GM23338 (cell line): ENCODE measurements around the gene ARHGEF10L. TPM values are rescaled to one million over a fixed set of nuclear protein-coding genes. Genes with fewer than 3 reads are reported as not detected.

ENCODE experiments used
- ATAC-seq: fragments of 200-7000 bp; cut with Tn5 transposase; 3 replicates; pipeline ENCODE4 v1.9.1; 2020
- DNase-seq: peaks from one replicate; pipeline ENCODE4 v3.0.0-alpha.2; 2015; ENCODE audit warnings: low spot score
- H2AFZ ChIP-seq: fragments of 200-600 bp; sonication (generic); 2 replicates; pipeline ENCODE4 v1.8.0; 2016; ENCODE audit warnings: antibody characterized with exemption, mild to moderate bottlenecking, moderate library complexity
- H3F3A ChIP-seq: fragments of 200-600 bp; sonication (generic); replicated peaks from 2 replicates; pipeline ENCODE4 v1.8.0; 2017; ENCODE audit warnings: antibody characterized with exemption, mixed run types, low read depth
- H3K27ac ChIP-seq: fragments of 200-600 bp; sonication (generic); 2 replicates; pipeline ENCODE4 v1.6.1; 2016; ENCODE audit warnings: low read depth
- H3K27me3 ChIP-seq: fragments of 200-600 bp; sonication (generic); 2 replicates; pipeline ENCODE4 v1.8.0; 2016; ENCODE audit warnings: mild to moderate bottlenecking, mixed run types, moderate library complexity; ENCODE audit not compliant: insufficient read depth
- H3K36me3 ChIP-seq: fragments of 200-600 bp; sonication (generic); 2 replicates; pipeline ENCODE4 v1.8.0; 2016; ENCODE audit warnings: mild to moderate bottlenecking; ENCODE audit not compliant: insufficient read depth
- H3K4me1 ChIP-seq: fragments of 200-600 bp; sonication (generic); 2 replicates; pipeline ENCODE4 v1.8.0; 2016; ENCODE audit warnings: mild to moderate bottlenecking, moderate library complexity; ENCODE audit not compliant: insufficient read depth
- H3K4me2 ChIP-seq: fragments of 200-600 bp; sonication (generic); 2 replicates; pipeline ENCODE4 v1.7.1; 2017; ENCODE audit warnings: mixed run types
- H3K4me3 ChIP-seq: fragments of 200-600 bp; sonication (generic); 2 replicates; pipeline ENCODE4 v1.6.1; 2016; ENCODE audit warnings: mixed run types
- H3K79me2 ChIP-seq: fragments of 200-600 bp; sonication (generic); replicated peaks from 2 replicates; pipeline ENCODE4 v1.8.0; 2017; ENCODE audit warnings: mild to moderate bottlenecking; ENCODE audit not compliant: insufficient read depth
- H3K9me2 ChIP-seq: fragments of 200-600 bp; sonication (generic); 2 replicates; pipeline ENCODE4 v1.8.0; 2017; ENCODE audit not compliant: insufficient read depth
- H4K20me1 ChIP-seq: fragments of 200-600 bp; sonication (generic); replicated peaks from 2 replicates; pipeline ENCODE4 v1.8.0; 2017; ENCODE audit warnings: mild to moderate bottlenecking; ENCODE audit not compliant: insufficient read depth
- H3K27ac Mint-ChIP-seq: 2 replicates; pipeline ENCODE4 v1.8.0; 2020; ENCODE audit warnings: inconsistent platforms, mild to moderate bottlenecking, moderate library complexity, mixed read lengths
- H3K27me3 Mint-ChIP-seq: 3 replicates; pipeline ENCODE4 v1.8.0; 2022; ENCODE audit warnings: low read depth, mild to moderate bottlenecking, moderate library complexity, mixed read lengths, inconsistent platforms; ENCODE audit not compliant: insufficient read depth, poor library complexity
- H3K36me3 Mint-ChIP-seq: 3 replicates; pipeline ENCODE4 v1.8.0; 2021; ENCODE audit warnings: low read depth, mild to moderate bottlenecking, inconsistent platforms, moderate library complexity, mixed read lengths
- H3K4me1 Mint-ChIP-seq: 3 replicates; pipeline ENCODE4 v1.8.0; 2020; ENCODE audit warnings: mild to moderate bottlenecking, inconsistent platforms, mixed read lengths
- H3K4me3 Mint-ChIP-seq: 3 replicates; pipeline ENCODE4 v1.8.0; 2021; ENCODE audit warnings: moderate library complexity, mild to moderate bottlenecking, inconsistent platforms, mixed read lengths
- H3K9me3 Mint-ChIP-seq: 3 replicates; pipeline ENCODE4 v1.8.0; 2020; ENCODE audit warnings: moderate library complexity, mild to moderate bottlenecking, inconsistent platforms, mixed read lengths
- CREB1 ChIP-seq: fragments of 250-450 bp; sonication (Bioruptor Pico); IDR thresholded peaks from 2 replicates; pipeline ENCODE4 v1.5.0; 2020; ENCODE audit warnings: low read depth, mild to moderate bottlenecking, moderate library complexity
- EZH2 ChIP-seq: fragments of 200-600 bp; sonication (generic); IDR thresholded peaks from one replicate; pipeline ENCODE4 v1.8.0; 2017; ENCODE audit warnings: antibody characterized with exemption, mild to moderate bottlenecking, low read depth; ENCODE audit not compliant: unreplicated experiment
- EZH2phosphoT487 ChIP-seq: fragments of 200-600 bp; sonication (generic); IDR thresholded peaks from one replicate; pipeline ENCODE4 v1.8.1; 2018; ENCODE audit warnings: antibody characterized with exemption; ENCODE audit not compliant: unreplicated experiment
- JUNB ChIP-seq: IDR thresholded peaks from one replicate; pipeline ENCODE4 v1.6.1; 2016; ENCODE audit warnings: antibody characterized with exemption; ENCODE audit not compliant: unreplicated experiment
- NANOG ChIP-seq: IDR thresholded peaks from 2 replicates; pipeline ENCODE4 v1.6.1; 2016; ENCODE audit warnings: antibody characterized with exemption, borderline replicate concordance
- POLR2AphosphoS5 ChIP-seq: IDR thresholded peaks from 2 replicates; pipeline ENCODE4 v1.6.1; 2016; ENCODE audit warnings: antibody characterized with exemption, low read depth
- STAT1 ChIP-seq: IDR thresholded peaks from one replicate; pipeline ENCODE4 v1.6.1; 2016; ENCODE audit warnings: antibody characterized with exemption; ENCODE audit not compliant: unreplicated experiment
- ZNF114 ChIP-seq: fragments of 250-450 bp; sonication (Bioruptor Pico); IDR thresholded peaks from 2 replicates; pipeline ENCODE4 v1.5.0; 2020; ENCODE audit warnings: mild to moderate bottlenecking, moderate library complexity
- ZNF331 ChIP-seq: fragments of 250-450 bp; sonication (Bioruptor Pico); IDR thresholded peaks from 2 replicates; pipeline ENCODE4 v1.5.0; 2020; ENCODE audit warnings: low read depth, mild to moderate bottlenecking, moderate library complexity
- polyA plus RNA-seq: library from polyadenylated mRNA; unstranded; fragments of >200 nt; fragmentation: Nextera tagmentation; extraction: Ambion mirVana; gene quantifications from 2 replicates; pipeline ENCODE4 v1.2.1, GENCODE V29; 2016
- total RNA-seq: library from RNA; depleted of rRNA; stranded (reverse); fragments of >200 nt; shearing (Covaris generic); gene quantifications from 2 replicates; pipeline ENCODE4 v1.2.3, GENCODE V29; 2014
- TF ChIP-seq, protein P1 (sequence below): IDR thresholded peaks from 2 replicates; pipeline ENCODE4 v1.6.1; 2016; ENCODE audit warnings: antibody characterized with exemption
- TF ChIP-seq, protein P2 (sequence below): fragments of 250-450 bp; sonication (Bioruptor Pico); IDR thresholded peaks from 2 replicates; pipeline ENCODE4 v1.5.0; 2020; ENCODE audit warnings: mild to moderate bottlenecking, moderate library complexity
- TF ChIP-seq, protein P3 (sequence below), 2 experiments: fragments of 200-600 bp in 1 of 2; sonication (generic) in 1 of 2; conservative IDR thresholded peaks; 2 replicates each; pipeline versions ENCODE4 v1.5.1 to v1.6.1; 2016 to 2017; ENCODE audit warnings: antibody characterized with exemption in 2 of 2, low read depth in 2 of 2, mild to moderate bottlenecking in 2 of 2, moderate library complexity in 1 of 2

The ARHGEF10L gene
- total and polyA plus RNA-seq, 2 experiments from 2014 or later: 12.1 to 46.8 TPM

DNA sequence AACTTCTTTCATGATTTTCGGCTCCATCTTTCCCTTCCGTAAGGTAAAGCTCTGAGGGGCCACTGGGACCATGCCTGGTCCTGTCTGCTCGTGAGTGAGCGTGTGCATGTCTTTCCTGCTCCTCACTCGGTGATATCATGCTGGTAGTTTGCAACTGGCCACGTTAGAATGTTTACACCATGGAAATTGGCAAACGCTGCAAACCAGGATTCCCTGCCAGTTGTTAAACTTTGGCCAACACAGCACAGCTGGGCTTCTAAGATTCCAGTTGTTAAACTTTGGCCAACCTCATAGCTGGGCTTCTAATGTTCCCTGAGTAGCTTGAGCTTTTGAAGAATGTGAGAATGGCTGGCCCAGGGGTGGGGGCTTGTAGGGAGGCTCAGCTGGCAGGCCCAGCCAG is 147.6 kb downstream of the ARHGEF10L start:
- Histone ChIP-seq H3K79me2 (no peaks in the 10 kb centered on the region), H3K27me3 (no peaks in the 10 kb centered on the region), H3K4me2 (no peak overlapping the region), H4K20me1 (peaks cover 5% of the 10 kb centered on the region; the same call in 1 of the 2 replicates), H3K36me3 (no peaks in the 10 kb centered on the region), H3K4me3 (no peak overlapping the region), H3K9me2 (no peaks in the 10 kb centered on the region), H2AFZ (no peak overlapping the region), H3F3A (no peaks in the 10 kb centered on the region), H3K4me1 (0 out of 2 replicates have a peak, but pooled peaks cover 7% of the 10 kb centered on the region), H3K27ac (no peak overlapping the region)
- no peak for TF ChIP-seq NANOG
- TF ChIP-seq, protein P1, sequence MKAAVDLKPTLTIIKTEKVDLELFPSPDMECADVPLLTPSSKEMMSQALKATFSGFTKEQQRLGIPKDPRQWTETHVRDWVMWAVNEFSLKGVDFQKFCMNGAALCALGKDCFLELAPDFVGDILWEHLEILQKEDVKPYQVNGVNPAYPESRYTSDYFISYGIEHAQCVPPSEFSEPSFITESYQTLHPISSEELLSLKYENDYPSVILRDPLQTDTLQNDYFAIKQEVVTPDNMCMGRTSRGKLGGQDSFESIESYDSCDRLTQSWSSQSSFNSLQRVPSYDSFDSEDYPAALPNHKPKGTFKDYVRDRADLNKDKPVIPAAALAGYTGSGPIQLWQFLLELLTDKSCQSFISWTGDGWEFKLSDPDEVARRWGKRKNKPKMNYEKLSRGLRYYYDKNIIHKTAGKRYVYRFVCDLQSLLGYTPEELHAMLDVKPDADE: no peak
- no peak for TF ChIP-seq STAT1
- TF ChIP-seq EZH2phosphoT487: no peak
- TF ChIP-seq POLR2AphosphoS5: no peak
- TF ChIP-seq ZNF331 (CRISPR knock-in tag): no peak
- TF ChIP-seq CREB1: no peak
- TF ChIP-seq ZNF114: no peak
- TF ChIP-seq JUNB: no peak
- no peak for TF ChIP-seq EZH2
- H3K36me3 Mint-ChIP-seq: peaks cover 41% of the 10 kb centered on the region
- peaks cover 6% of the 10 kb centered on the region for H3K27me3 Mint-ChIP-seq
- DNase-seq (no peak), ATAC-seq (no peak)
- peaks cover 33% of the 10 kb centered on the region for H3K4me1 Mint-ChIP-seq
- H3K4me3 Mint-ChIP-seq: no peak overlapping the region
- no peak overlapping the region for H3K27ac Mint-ChIP-seq
- H3K9me3 Mint-ChIP-seq: no peaks in the 10 kb centered on the region; the same call in 1 of the 3 replicates

DNA sequence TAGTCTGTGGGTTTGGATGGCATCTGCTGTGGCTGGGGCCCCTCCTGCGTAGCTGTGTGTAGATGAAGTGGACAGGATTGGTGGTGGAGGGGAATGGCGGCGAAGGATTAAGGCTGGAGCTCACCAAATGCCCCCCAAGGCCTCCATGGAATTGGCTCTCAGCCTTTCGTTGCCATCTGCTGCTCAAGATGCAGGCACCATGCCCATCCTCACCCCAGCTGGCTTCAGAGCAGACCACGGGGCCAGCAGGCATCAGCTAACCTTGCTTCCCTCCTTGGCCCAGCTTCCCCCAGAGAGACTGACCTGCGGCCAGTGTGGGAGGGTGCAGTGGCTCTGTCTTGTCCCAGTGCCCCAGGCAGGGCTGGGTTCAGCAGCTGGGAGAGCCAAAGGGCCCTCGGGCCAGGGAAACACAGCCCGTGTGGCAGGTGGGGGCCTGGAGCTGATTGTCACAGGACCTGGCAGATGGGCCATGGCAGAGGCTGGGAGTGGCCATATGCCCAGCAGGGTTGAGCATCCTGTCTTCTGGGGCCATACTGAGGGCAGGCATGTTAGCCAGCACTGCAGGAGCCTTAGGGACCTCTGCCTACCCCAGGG is 148.8 kb downstream of the ARHGEF10L start:
- no peaks in the 10 kb centered on the region for H3K9me2 ChIP-seq
- TF ChIP-seq POLR2AphosphoS5 (no peak), JUNB (no peak), NANOG (no peak)
- TF ChIP-seq, protein P2, sequence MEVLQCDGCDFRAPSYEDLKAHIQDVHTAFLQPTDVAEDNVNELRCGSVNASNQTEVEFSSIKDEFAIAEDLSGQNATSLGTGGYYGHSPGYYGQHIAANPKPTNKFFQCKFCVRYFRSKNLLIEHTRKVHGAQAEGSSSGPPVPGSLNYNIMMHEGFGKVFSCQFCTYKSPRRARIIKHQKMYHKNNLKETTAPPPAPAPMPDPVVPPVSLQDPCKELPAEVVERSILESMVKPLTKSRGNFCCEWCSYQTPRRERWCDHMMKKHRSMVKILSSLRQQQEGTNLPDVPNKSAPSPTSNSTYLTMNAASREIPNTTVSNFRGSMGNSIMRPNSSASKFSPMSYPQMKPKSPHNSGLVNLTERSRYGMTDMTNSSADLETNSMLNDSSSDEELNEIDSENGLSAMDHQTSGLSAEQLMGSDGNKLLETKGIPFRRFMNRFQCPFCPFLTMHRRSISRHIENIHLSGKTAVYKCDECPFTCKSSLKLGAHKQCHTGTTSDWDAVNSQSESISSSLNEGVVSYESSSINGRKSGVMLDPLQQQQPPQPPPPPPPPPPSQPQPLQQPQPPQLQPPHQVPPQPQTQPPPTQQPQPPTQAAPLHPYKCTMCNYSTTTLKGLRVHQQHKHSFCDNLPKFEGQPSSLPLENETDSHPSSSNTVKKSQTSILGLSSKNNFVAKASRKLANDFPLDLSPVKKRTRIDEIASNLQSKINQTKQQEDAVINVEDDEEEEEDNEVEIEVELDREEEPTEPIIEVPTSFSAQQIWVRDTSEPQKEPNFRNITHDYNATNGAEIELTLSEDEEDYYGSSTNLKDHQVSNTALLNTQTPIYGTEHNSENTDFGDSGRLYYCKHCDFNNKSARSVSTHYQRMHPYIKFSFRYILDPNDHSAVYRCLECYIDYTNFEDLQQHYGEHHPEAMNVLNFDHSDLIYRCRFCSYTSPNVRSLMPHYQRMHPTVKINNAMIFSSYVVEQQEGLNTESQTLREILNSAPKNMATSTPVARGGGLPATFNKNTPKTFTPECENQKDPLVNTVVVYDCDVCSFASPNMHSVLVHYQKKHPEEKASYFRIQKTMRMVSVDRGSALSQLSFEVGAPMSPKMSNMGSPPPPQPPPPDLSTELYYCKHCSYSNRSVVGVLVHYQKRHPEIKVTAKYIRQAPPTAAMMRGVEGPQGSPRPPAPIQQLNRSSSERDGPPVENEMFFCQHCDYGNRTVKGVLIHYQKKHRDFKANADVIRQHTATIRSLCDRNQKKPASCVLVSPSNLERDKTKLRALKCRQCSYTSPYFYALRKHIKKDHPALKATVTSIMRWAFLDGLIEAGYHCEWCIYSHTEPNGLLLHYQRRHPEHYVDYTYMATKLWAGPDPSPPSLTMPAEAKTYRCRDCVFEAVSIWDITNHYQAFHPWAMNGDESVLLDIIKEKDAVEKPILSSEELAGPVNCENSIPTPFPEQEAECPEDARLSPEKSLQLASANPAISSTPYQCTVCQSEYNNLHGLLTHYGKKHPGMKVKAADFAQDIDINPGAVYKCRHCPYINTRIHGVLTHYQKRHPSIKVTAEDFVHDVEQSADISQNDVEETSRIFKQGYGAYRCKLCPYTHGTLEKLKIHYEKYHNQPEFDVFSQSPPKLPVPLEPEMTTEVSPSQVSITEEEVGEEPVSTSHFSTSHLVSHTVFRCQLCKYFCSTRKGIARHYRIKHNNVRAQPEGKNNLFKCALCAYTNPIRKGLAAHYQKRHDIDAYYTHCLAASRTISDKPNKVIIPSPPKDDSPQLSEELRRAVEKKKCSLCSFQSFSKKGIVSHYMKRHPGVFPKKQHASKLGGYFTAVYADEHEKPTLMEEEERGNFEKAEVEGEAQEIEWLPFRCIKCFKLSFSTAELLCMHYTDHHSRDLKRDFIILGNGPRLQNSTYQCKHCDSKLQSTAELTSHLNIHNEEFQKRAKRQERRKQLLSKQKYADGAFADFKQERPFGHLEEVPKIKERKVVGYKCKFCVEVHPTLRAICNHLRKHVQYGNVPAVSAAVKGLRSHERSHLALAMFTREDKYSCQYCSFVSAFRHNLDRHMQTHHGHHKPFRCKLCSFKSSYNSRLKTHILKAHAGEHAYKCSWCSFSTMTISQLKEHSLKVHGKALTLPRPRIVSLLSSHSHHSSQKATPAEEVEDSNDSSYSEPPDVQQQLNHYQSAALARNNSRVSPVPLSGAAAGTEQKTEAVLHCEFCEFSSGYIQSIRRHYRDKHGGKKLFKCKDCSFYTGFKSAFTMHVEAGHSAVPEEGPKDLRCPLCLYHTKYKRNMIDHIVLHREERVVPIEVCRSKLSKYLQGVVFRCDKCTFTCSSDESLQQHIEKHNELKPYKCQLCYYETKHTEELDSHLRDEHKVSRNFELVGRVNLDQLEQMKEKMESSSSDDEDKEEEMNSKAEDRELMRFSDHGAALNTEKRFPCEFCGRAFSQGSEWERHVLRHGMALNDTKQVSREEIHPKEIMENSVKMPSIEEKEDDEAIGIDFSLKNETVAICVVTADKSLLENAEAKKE: no peak
- TF ChIP-seq, protein P1: no peak
- TF ChIP-seq, protein P3, sequence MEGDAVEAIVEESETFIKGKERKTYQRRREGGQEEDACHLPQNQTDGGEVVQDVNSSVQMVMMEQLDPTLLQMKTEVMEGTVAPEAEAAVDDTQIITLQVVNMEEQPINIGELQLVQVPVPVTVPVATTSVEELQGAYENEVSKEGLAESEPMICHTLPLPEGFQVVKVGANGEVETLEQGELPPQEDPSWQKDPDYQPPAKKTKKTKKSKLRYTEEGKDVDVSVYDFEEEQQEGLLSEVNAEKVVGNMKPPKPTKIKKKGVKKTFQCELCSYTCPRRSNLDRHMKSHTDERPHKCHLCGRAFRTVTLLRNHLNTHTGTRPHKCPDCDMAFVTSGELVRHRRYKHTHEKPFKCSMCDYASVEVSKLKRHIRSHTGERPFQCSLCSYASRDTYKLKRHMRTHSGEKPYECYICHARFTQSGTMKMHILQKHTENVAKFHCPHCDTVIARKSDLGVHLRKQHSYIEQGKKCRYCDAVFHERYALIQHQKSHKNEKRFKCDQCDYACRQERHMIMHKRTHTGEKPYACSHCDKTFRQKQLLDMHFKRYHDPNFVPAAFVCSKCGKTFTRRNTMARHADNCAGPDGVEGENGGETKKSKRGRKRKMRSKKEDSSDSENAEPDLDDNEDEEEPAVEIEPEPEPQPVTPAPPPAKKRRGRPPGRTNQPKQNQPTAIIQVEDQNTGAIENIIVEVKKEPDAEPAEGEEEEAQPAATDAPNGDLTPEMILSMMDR (conservative IDR thresholded peaks at IDR 0.05; ENCODE audit: low read depth in 2 of 2): no peak

More for the DNA sequence above, 148.8 kb downstream of the ARHGEF10L start:
- no peak overlapping the region for H2AFZ ChIP-seq
- H3K4me3 Mint-ChIP-seq: no peak overlapping the region
- H3F3A ChIP-seq: no peaks in the 10 kb centered on the region
- H4K20me1 ChIP-seq: peaks cover 5% of the 10 kb centered on the region; the same call in 1 of the 2 replicates
- no peaks in the 10 kb centered on the region for H3K36me3 ChIP-seq
- no peak overlapping the region for H3K27ac ChIP-seq
- peaks cover 6% of the 10 kb centered on the region for H3K27me3 Mint-ChIP-seq
- H3K79me2 ChIP-seq: no peaks in the 10 kb centered on the region
- H3K9me3 Mint-ChIP-seq: no peaks in the 10 kb centered on the region; the same call in 1 of the 3 replicates
- H3K4me1 Mint-ChIP-seq: peaks cover 33% of the 10 kb centered on the region
- H3K27ac Mint-ChIP-seq: no peak overlapping the region
- H3K4me3 ChIP-seq: no peak overlapping the region
- no peak for DNase-seq
- peaks cover 41% of the 10 kb centered on the region for H3K36me3 Mint-ChIP-seq
- 0 out of 2 replicates have a peak, but pooled peaks cover 7% of the 10 kb centered on the region for H3K4me1 ChIP-seq
- H3K27me3 ChIP-seq: no peaks in the 10 kb centered on the region
- H3K4me2 ChIP-seq: no peak overlapping the region
- no peak for ATAC-seq
